Measurements from ENCODE around the gene TMOD1.

Gene TMOD1

GRCh38 chr9:97572892-97573365 lies 71.5 kb downstream of the TMOD1 start:
- TF ChIP-seq TAF1 (IDR thresholded peaks at IDR 0.05; ENCODE audit: borderline replicate concordance, insufficient read depth, low read length) (no peak), REST (IDR thresholded peaks at IDR 0.05; ENCODE audit: insufficient read depth in 1 of 2, low read depth in 2 of 2, low read length in 2 of 2) (no peak), SIN3A (IDR thresholded peaks at IDR 0.05; ENCODE audit: borderline replicate concordance, insufficient read depth, low read length) (no peak), POLR2AphosphoS5 (IDR thresholded peaks at IDR 0.05; ENCODE audit: low read depth, low read length) (no peak), FOXP2 (optimal IDR thresholded peaks at IDR 0.05; ENCODE audit: borderline replicate concordance, extremely low read depth, extremely low read length, insufficient read depth) (no peak)

GRCh38 chr9:97573482-97574073 lies 72.1 kb downstream of the TMOD1 start:
- TF ChIP-seq TAF1 (IDR thresholded peaks at IDR 0.05; ENCODE audit: borderline replicate concordance, insufficient read depth, low read length): no peak
- no peak for TF ChIP-seq FOXP2 (optimal IDR thresholded peaks at IDR 0.05; ENCODE audit: borderline replicate concordance, extremely low read depth, extremely low read length, insufficient read depth)
- no peak for TF ChIP-seq SIN3A (IDR thresholded peaks at IDR 0.05; ENCODE audit: borderline replicate concordance, insufficient read depth, low read length)
- TF ChIP-seq POLR2AphosphoS5 (IDR thresholded peaks at IDR 0.05; ENCODE audit: low read depth, low read length): no peak
- no peak for TF ChIP-seq REST (IDR thresholded peaks at IDR 0.05; ENCODE audit: insufficient read depth in 1 of 2, low read depth in 2 of 2, low read length in 2 of 2)

- TF ChIP-seq REST (IDR thresholded peaks at IDR 0.05; ENCODE audit: insufficient read depth in 1 of 2, low read depth in 2 of 2, low read length in 2 of 2) (no peak), POLR2AphosphoS5 (IDR thresholded peaks at IDR 0.05; ENCODE audit: low read depth, low read length) (no peak), SIN3A (IDR thresholded peaks at IDR 0.05; ENCODE audit: borderline replicate concordance, insufficient read depth, low read length) (no peak), FOXP2 (optimal IDR thresholded peaks at IDR 0.05; ENCODE audit: borderline replicate concordance, extremely low read depth, extremely low read length, insufficient read depth) (no peak), TAF1 (IDR thresholded peaks at IDR 0.05; ENCODE audit: borderline replicate concordance, insufficient read depth, low read length) (no peak)
Measured at GRCh38 chr9:97575673-97576200, 74.3 kb downstream of the TMOD1 start.

GRCh38 chr9:97577051-97577450 lies 75.6 kb downstream of the TMOD1 start:
- TF ChIP-seq FOXP2 (optimal IDR thresholded peaks at IDR 0.05; ENCODE audit: borderline replicate concordance, extremely low read depth, extremely low read length, insufficient read depth): no peak
- TF ChIP-seq POLR2AphosphoS5 (IDR thresholded peaks at IDR 0.05; ENCODE audit: low read depth, low read length): no peak
- no peak for TF ChIP-seq REST (IDR thresholded peaks at IDR 0.05; ENCODE audit: insufficient read depth in 1 of 2, low read depth in 2 of 2, low read length in 2 of 2)
- TF ChIP-seq TAF1 (IDR thresholded peaks at IDR 0.05; ENCODE audit: borderline replicate concordance, insufficient read depth, low read length): no peak
- TF ChIP-seq SIN3A (IDR thresholded peaks at IDR 0.05; ENCODE audit: borderline replicate concordance, insufficient read depth, low read length): no peak

All from PFSK-1 (cell line).